SK-N-SH (cell line): ENCODE measurements around the gene GNAI1. TPM values are rescaled to one million over a fixed set of nuclear protein-coding genes. Genes with fewer than 3 reads are reported as not detected.

ENCODE experiments used
- CTCF ChIA-PET: fragments of 300-600, 350-600 bp; formaldehyde crosslinking; extraction: SDS; loops from one replicate; lab custom pipeline; 2021; lab: Yijun Ruan, JAX
- POLR2A ChIA-PET: fragments of 350-600 bp; sonication (Branson Sonifier 250); formaldehyde crosslinking; extraction: SDS; loops from one replicate; lab custom pipeline; 2020; ENCODE audit warnings: antibody characterized with exemption, inconsistent platforms; lab: Yijun Ruan, JAX
- DNase-seq: peaks from one replicate; pipeline ENCODE4 v3.0.0; 2012
- H2AFZ ChIP-seq: fragments of 200-600 bp; sonication (generic); 2 replicates; pipeline ENCODE4 v1.8.1; 2016; ENCODE audit warnings: antibody characterized with exemption, mild to moderate bottlenecking, low read depth
- H3F3A ChIP-seq: fragments of 200-600 bp; sonication (generic); replicated peaks from 2 replicates; pipeline ENCODE3; 2016; ENCODE audit warnings: antibody characterized with exemption, mild to moderate bottlenecking; ENCODE audit not compliant: insufficient read depth
- H3K27ac ChIP-seq, 2 experiments: fragments of 200-500 bp in 1 of 2; fragments of 200-600 bp in 1 of 2; sonication (Bioruptor generic) in 1 of 2; sonication (generic), shearing (Covaris generic) in 1 of 2; 2 replicates each; pipeline versions ENCODE4 v1.5.1 to v1.6.1; 2014 to 2016; ENCODE audit warnings: low read depth in 2 of 2, inconsistent platforms in 1 of 2, low read length in 1 of 2, mild to moderate bottlenecking in 1 of 2, mixed read lengths in 1 of 2
- H3K27me3 ChIP-seq: fragments of 200-600 bp; sonication (generic), shearing (Covaris generic); 2 replicates; pipeline ENCODE4 v1.6.1; 2016; ENCODE audit warnings: mixed run types; ENCODE audit not compliant: insufficient read depth
- H3K36me3 ChIP-seq, 2 experiments: fragments of 200-500 bp in 1 of 2; fragments of 200-600 bp in 1 of 2; sonication (Bioruptor generic) in 1 of 2; sonication (generic) in 1 of 2; replicated peaks in 1 of 2; 2 replicates each; pipeline versions ENCODE3 to v1.5.1; 2014 to 2016; ENCODE audit warnings: low read length in 1 of 2, mild to moderate bottlenecking in 1 of 2; ENCODE audit not compliant: insufficient read depth in 2 of 2, control insufficient read depth in 1 of 2
- H3K4me1 ChIP-seq, 2 experiments: fragments of 200-500 bp in 1 of 2; fragments of 200-600 bp in 1 of 2; sonication (Bioruptor generic) in 1 of 2; sonication (generic), shearing (Covaris generic) in 1 of 2; 2 replicates each; pipeline versions ENCODE4 v1.5.1 to v1.6.1; 2014 to 2016; ENCODE audit warnings: low read depth in 1 of 2, low read length in 1 of 2, mixed run types in 1 of 2; ENCODE audit not compliant: insufficient read depth in 2 of 2, control insufficient read depth in 1 of 2
- H3K4me2 ChIP-seq: fragments of 200-600 bp; sonication (generic), shearing (Covaris generic); 2 replicates; pipeline ENCODE4 v1.6.1; 2017; ENCODE audit warnings: mixed run types
- H3K4me3 ChIP-seq, 2 experiments: fragments of 200-500 bp in 1 of 2; fragments of 200-600 bp in 1 of 2; sonication (Bioruptor generic) in 1 of 2; sonication (generic), shearing (Covaris generic) in 1 of 2; 2 replicates each; pipeline versions ENCODE4 v1.5.1 to v1.8.1; 2014 to 2016; ENCODE audit warnings: low read depth in 2 of 2, inconsistent platforms in 1 of 2, low read length in 1 of 2, mild to moderate bottlenecking in 1 of 2, mixed read lengths in 1 of 2, moderate library complexity in 1 of 2
- H3K79me2 ChIP-seq: fragments of 200-600 bp; sonication (generic); 2 replicates; pipeline ENCODE4 v1.8.1; 2017; ENCODE audit warnings: mild to moderate bottlenecking; ENCODE audit not compliant: insufficient read depth
- H3K9ac ChIP-seq: fragments of 200-600 bp; sonication (generic); 2 replicates; pipeline ENCODE4 v1.6.1; 2017; ENCODE audit warnings: mixed run types
- H3K9me2 ChIP-seq: fragments of 200-600 bp; sonication (generic); 2 replicates; pipeline ENCODE4 v1.6.1; 2017; ENCODE audit warnings: mixed run types
- H3K9me3 ChIP-seq: fragments of 200-600 bp; sonication (generic); 2 replicates; pipeline ENCODE4 v1.6.1; 2017; ENCODE audit warnings: mixed run types, mild to moderate bottlenecking, moderate library complexity
- H4K20me1 ChIP-seq: fragments of 200-600 bp; sonication (generic); 2 replicates; pipeline ENCODE4 v1.6.1; 2017; ENCODE audit warnings: mild to moderate bottlenecking, mixed run types; ENCODE audit not compliant: insufficient read depth
- ELF1 ChIP-seq: IDR thresholded peaks from 2 replicates; pipeline ENCODE4 v1.4.0; 2012
- GABPA ChIP-seq: IDR thresholded peaks from 2 replicates; pipeline ENCODE4 v1.4.0; 2012; ENCODE audit warnings: low read depth, mild to moderate bottlenecking
- JUND ChIP-seq: IDR thresholded peaks from 2 replicates; pipeline ENCODE4 v1.4.0; 2012
- MXI1 ChIP-seq: IDR thresholded peaks from 2 replicates; pipeline ENCODE4 v1.6.1; 2012; ENCODE audit warnings: mild to moderate bottlenecking, low read depth, low read length, improper control_type of control experiment
- RAD21 ChIP-seq: IDR thresholded peaks from 2 replicates; pipeline ENCODE4 v1.6.1; 2012; ENCODE audit warnings: mild to moderate bottlenecking, low read length
- SIN3A ChIP-seq: IDR thresholded peaks from 2 replicates; pipeline ENCODE4 v1.6.1; 2012; ENCODE audit warnings: low read depth, mild to moderate bottlenecking, low read length, moderate library complexity, borderline replicate concordance
- TAF1 ChIP-seq: IDR thresholded peaks from 2 replicates; pipeline ENCODE4 v1.6.1; 2012; ENCODE audit warnings: low read depth, mild to moderate bottlenecking, low read length, moderate library complexity, borderline replicate concordance
- TCF12 ChIP-seq: IDR thresholded peaks from 2 replicates; pipeline ENCODE4 v1.4.0; 2012
- TEAD4 ChIP-seq: IDR thresholded peaks from 2 replicates; pipeline ENCODE4 v1.4.0; 2012; ENCODE audit warnings: mild to moderate bottlenecking, borderline replicate concordance; ENCODE audit not compliant: insufficient read depth
- YY1 ChIP-seq: IDR thresholded peaks from 2 replicates; pipeline ENCODE4 v1.4.0; 2012; ENCODE audit warnings: low read depth, mild to moderate bottlenecking
- WGBS: methylation state at CpG from one replicate; pipeline ENCODE4 v1.1.6; 2017; ENCODE audit warnings: low lambda C conversion rate; 5-methylcytosine and 5-hydroxymethylcytosine counted together
- polyA plus RNA-seq, 3 experiments: library from polyadenylated mRNA; depleted of rRNA; stranded (reverse); fragments of >200 nt; gene quantifications; 2 replicates each; pipeline ENCODE4 v1.2.3, GENCODE V29; 2012
- TF ChIP-seq, protein P1 (sequence below): IDR thresholded peaks from 2 replicates; pipeline ENCODE4; 2012
- TF ChIP-seq, protein P2 (sequence below): IDR thresholded peaks from 2 replicates; pipeline ENCODE4 v1.4.0; 2012; ENCODE audit warnings: low read depth, borderline replicate concordance
- TF ChIP-seq, protein P3 (sequence below): IDR thresholded peaks from 2 replicates; pipeline ENCODE4 v1.6.1; 2012; ENCODE audit warnings: mild to moderate bottlenecking, low read depth, low read length, moderate library complexity

Gene GNAI1
- polyA plus RNA-seq, 1 of the 3 experiments (the other 2 are of a cell fraction) = 69.1 TPM

DNA sequence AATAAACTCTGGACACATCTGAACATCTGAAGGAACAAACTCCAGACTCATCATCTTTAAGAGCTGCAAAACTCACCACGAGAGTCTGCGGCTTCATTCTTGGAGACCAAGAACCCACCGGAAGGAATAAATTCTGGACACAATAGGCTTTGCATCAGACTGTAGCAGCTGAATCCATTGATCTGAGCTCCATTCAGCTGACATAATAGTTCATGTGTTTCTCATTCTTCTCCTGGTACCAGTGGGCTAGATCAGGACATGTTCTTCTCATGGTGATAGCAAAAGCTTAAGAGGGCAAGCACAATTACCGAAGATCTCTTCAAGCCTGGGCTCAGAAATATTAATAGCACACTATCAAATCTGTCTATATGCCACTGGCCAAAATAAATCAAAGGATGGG lies 20.5 kb upstream of the GNAI1 start:
- H3K4me1 ChIP-seq = no peaks in the 10 kb centered on the region
- ChIA-PET POLR2A (no interaction called here), CTCF (interaction anchor here (0.8 to 3.0 kb wide), 6 partner anchors 10 to 339 kb away, joined by 3 to 11 read pairs (median 4); no protein-coding TSS in a partner anchor)

More for the DNA sequence above, 20.5 kb upstream of the GNAI1 start:
- Histone ChIP-seq H3K27me3 (no peaks in the 10 kb centered on the region), H3K9me3 (no peaks in the 10 kb centered on the region), H4K20me1 (no peaks in the 10 kb centered on the region), H3K9me2 (no peaks in the 10 kb centered on the region), H3F3A (no peaks in the 10 kb centered on the region), H3K79me2 (no peaks in the 10 kb centered on the region), H2AFZ (no peak overlapping the region), H3K27ac (no peak overlapping the region), H3K36me3 (no peaks in the 10 kb centered on the region), H3K9ac (no peak overlapping the region), H3K4me2 (no peak overlapping the region), H3K4me3 (no peak overlapping the region)
- TF ChIP-seq, protein P1, sequence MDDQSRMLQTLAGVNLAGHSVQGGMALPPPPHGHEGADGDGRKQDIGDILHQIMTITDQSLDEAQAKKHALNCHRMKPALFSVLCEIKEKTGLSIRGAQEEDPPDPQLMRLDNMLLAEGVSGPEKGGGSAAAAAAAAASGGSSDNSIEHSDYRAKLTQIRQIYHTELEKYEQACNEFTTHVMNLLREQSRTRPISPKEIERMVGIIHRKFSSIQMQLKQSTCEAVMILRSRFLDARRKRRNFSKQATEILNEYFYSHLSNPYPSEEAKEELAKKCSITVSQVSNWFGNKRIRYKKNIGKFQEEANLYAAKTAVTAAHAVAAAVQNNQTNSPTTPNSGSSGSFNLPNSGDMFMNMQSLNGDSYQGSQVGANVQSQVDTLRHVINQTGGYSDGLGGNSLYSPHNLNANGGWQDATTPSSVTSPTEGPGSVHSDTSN = no peak
- TF ChIP-seq, protein P2, sequence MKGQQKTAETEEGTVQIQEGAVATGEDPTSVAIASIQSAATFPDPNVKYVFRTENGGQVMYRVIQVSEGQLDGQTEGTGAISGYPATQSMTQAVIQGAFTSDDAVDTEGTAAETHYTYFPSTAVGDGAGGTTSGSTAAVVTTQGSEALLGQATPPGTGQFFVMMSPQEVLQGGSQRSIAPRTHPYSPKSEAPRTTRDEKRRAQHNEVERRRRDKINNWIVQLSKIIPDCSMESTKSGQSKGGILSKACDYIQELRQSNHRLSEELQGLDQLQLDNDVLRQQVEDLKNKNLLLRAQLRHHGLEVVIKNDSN = no peak
- TF ChIP-seq RAD21 (no peak), TAF1 (no peak), GABPA (no peak), MXI1 (no peak), ELF1 (no peak), SIN3A (no peak), TEAD4 (no peak), YY1 (no peak), TCF12 (no peak), JUND (no peak)
- TF ChIP-seq, protein P3, sequence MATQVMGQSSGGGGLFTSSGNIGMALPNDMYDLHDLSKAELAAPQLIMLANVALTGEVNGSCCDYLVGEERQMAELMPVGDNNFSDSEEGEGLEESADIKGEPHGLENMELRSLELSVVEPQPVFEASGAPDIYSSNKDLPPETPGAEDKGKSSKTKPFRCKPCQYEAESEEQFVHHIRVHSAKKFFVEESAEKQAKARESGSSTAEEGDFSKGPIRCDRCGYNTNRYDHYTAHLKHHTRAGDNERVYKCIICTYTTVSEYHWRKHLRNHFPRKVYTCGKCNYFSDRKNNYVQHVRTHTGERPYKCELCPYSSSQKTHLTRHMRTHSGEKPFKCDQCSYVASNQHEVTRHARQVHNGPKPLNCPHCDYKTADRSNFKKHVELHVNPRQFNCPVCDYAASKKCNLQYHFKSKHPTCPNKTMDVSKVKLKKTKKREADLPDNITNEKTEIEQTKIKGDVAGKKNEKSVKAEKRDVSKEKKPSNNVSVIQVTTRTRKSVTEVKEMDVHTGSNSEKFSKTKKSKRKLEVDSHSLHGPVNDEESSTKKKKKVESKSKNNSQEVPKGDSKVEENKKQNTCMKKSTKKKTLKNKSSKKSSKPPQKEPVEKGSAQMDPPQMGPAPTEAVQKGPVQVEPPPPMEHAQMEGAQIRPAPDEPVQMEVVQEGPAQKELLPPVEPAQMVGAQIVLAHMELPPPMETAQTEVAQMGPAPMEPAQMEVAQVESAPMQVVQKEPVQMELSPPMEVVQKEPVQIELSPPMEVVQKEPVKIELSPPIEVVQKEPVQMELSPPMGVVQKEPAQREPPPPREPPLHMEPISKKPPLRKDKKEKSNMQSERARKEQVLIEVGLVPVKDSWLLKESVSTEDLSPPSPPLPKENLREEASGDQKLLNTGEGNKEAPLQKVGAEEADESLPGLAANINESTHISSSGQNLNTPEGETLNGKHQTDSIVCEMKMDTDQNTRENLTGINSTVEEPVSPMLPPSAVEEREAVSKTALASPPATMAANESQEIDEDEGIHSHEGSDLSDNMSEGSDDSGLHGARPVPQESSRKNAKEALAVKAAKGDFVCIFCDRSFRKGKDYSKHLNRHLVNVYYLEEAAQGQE = no peak
- no peak for DNase-seq
- 85% methylated on average over 4 of the region's 4 CpGs for WGBS
